ENCODE data around the gene YTHDC1.
"Not testable (repeated sequence)": the region's sequence is repeated elsewhere in the genome, so short reads cannot be mapped to it uniquely, and the experiment has no call there.

Gene YTHDC1

DNA sequence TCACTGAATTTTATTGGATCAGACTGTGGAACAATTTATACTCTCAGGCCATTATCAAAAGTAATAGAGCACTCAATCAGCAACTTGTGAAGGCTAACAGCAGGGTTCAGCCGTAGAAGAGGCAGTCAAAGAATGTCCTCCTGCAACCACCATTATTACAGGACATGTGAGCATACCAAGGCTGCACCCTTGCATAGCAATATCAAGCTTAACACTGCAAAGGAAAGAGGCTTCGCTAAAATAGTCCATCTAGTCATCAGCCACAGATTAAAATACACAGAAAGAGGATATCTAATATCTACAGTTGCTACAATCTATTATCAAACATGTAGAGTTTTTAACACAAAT lies 61.5 kb downstream of the YTHDC1 start:
- no peak for DNase-seq (ENCODE audit: low read depth)

DNA sequence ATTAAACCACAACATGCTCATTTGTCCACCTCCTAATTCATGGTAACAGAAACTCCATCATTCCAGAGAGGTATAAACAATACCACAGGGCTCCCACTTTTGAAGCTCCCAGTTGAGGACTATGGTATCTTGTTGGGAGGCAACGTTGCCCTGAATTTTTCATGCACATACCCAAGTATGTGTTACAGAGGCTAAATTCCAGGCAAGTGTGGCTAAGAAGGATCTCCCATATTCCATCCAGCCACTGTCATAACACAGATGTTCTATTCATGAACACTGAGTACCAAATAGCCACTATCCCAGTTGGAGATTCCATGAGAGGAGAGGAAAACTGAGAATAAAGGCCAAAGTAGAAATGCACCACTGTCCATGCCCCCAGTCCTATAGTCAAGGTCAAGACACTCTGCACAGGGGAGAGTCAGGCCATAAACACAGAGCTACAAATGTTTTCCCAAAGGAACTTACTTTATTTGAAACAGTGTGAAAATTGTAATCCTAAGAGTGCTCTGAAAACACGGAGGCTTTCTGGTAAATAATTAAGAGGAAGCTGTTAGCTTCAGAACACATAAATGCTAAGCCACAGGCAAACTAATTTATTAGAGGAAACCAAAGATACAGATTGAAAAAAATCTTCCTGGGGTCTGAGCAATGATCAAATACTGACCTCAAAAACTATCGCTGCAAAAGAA lies 62.0 kb downstream of the YTHDC1 start:
- no peak for DNase-seq (ENCODE audit: low read depth)

DNA sequence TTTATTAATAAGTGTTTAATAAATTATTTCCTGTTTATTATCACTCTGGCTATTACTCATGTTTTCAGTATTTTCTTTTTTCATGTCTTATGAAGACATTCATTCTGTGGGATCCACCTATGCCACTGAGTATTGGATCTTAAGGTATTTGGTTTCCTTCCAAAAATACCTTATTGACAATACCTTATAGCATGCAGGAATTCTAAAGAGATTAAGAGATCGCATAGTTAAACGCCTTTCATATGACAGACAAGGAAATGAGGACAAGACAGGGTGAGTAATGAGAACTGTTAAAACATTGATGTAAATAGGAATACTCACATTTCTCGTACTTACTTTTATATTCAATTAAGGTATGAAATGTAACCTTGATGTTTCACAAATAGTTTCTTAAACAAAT lies 66.2 kb downstream of the YTHDC1 start:
- DNase-seq (ENCODE audit: low read depth) = no peak

DNA sequence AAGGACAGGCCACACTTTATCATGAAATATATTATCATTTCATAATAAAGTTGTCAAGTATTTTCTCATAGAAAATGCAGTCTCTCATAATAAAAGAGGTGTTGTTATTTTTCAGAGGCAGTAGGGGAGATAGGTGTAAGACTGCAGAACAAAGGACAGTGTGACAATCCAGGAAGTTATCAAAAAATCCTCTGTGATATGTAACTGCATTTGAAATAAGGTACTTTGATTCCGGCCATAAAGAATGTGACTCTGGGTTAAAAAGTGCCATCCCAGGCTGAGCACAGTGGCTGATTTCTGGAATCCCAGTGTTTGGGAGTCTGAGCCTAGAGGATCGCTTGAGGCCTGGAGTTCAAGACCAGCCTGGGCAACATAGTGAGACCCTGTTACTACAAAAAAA lies 66.8 kb downstream of the YTHDC1 start:
- DNase-seq (ENCODE audit: low read depth) = no peak

DNA sequence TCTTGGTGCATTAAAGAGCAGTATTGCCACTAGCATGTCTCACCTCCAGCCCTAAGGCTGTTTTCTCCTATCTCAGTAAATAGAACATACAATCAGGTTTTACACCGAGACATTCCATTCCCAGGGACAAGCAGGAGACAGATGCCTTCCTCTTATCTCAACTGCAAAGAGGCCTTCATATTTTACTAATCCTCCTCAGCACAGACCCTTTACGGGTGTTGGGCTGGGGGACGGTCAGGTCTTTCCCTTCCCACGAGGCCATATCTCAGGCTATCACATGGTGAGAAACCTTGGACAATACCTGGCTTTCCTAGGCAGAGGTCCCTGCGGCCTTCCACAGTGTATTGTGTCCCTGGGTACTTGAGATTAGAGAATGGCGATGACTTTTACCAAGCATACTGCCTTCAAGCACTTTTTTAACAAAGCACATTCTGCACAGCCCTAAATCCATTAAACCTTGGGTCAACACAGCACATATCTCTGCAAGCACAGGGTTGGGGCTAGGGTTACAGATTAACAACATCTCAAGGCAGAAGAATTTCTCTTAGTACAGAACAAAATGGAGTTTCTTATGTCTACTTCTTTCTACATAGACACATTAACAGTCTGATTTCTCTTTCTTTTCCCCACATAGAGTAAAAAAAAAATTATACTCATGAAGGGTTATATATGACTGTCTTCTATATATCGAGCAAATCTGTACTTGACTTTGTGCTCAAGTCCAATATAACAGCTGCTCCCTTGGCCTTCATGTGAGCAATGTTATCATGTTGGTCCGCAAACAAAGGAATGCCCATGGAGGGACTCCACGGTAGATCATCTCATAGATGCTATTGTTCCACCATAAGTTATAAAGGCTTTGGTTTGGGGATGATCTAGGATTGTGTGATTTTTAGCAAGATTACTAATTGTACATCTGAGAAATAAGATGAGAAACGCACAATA lies 67.8 kb downstream of the YTHDC1 start:
- DNase-seq (ENCODE audit: low read depth) = not testable (repeated sequence)

DNA sequence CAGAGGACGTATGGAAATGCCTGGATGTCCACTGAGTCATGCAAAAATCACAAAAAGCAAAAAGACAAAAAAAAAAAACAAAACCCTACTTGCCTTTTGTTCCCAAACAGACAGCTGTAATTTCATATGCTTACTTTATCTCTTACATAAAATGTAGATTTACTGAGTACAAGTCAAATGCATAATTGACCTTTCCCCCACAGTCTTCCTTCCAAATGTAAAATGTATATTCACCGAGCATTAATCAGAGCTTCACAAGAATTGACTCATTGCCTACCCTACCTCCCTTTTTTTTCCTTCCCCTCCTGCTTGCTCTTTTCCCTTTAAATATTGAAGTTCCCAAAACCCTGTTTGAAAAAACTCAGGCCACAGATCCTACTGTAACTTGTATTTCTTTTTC lies 71.9 kb downstream of the YTHDC1 start:
- no peak for DNase-seq (ENCODE audit: low read depth)

DNA sequence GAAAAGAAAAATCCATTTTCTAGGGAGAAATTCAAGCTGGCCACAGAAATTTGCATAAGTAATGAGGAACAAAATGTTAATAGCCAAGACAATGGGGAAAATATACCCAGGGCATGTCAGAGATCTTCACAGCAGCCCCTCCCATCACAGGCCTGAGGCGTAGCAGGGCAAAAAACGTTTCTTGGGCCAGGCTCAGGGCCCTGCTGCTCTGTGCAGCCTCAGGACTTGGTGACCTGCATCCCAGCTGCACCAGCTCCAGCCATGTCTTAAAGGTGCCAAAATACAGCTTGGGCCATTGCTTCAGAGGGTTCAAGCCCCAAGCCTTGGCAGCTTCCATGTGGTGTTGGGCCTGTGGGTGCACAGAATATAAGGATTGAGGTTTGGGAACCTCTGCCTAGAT lies 72.3 kb downstream of the YTHDC1 start:
- DNase-seq (ENCODE audit: low read depth) = no peak

DNA sequence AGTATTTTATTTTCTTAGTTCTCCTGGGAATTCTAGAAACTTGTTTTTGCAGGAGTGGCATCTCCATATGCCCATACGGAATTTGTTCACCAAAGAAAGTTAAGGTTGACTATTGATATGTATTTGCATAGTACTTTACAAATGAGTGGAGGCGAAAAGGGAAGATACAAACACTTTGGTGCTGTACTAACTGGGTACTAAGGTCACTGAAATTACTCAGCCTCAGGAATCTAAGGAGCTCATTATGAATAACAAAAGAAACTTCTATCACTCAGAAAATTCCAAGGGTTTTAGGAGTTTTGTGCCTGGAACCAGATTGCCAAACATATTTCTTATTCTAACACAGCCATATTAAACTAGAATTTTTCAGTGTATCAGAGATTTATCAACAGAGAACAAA lies 77.0 kb downstream of the YTHDC1 start:
- no peak for DNase-seq (ENCODE audit: low read depth)

DNA sequence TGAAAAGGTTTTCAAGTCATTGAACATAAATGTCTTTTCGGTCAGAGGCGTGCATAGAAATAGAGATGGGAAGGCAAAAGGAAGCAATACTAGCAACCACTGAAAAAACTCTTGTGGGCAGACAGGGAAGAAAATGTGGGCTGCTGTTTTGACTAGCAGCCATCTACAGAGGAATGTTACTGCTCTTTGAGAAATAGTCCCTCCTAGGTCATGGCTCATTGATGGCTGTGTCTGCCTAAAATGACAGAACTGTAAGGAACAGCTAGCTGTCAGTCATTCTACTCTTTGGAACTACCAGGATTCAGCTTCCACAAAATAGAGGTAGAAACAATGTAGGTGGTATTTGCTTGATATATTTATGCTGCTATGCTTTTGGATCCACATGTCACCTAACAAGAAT lies 77.5 kb downstream of the YTHDC1 start:
- DNase-seq (ENCODE audit: low read depth) = no peak

DNA sequence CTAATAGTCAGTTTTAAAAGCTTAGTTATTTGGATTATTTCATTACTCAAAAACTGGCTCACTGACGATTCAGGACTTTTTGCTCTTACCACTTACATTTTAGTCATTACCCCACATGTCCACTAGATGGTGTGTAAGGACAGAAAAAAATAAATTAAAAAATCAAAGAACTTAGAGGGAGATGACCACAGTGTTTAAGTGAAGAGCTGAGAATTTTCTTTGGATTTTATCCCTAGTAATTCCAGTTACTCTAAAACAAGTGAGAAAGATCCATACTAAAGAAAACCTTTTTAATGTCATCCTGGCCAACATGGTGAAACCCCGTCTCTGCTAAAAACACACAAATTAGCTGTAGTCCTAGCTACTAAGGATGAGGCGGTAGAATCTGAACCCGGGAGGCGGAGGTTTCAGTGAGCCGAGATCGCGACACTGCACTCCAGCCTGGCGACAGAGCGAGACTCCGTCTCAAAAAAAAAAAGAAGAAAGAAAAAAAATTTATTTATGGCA lies 78.0 kb downstream of the YTHDC1 start:
- DNase-seq (ENCODE audit: low read depth) = no peak

DNA sequence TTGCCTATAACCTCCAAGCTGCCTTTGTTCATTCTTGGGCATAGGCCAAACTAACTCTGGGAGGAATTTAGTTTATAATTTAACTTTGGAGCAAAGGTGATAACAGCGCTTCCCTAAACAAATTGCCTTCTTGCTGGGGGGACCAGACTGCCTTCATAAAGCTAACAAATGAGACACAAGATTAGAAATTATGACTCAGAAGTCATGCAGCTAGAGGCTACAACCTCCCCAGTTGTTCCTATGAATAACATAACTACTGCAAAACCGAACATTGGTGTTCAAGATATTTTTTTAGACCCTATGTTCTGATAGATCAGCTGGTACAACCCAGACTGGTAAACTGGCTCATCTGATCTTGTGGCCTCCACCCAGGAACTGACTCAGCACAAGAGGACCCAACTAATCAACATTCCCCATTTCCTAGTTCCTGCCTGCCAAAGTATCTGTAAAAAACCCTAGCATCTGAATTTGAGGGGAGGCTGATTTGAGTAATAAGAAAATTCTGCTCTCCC lies 82.4 kb downstream of the YTHDC1 start:
- DNase-seq (ENCODE audit: low read depth) = no peak

DNA sequence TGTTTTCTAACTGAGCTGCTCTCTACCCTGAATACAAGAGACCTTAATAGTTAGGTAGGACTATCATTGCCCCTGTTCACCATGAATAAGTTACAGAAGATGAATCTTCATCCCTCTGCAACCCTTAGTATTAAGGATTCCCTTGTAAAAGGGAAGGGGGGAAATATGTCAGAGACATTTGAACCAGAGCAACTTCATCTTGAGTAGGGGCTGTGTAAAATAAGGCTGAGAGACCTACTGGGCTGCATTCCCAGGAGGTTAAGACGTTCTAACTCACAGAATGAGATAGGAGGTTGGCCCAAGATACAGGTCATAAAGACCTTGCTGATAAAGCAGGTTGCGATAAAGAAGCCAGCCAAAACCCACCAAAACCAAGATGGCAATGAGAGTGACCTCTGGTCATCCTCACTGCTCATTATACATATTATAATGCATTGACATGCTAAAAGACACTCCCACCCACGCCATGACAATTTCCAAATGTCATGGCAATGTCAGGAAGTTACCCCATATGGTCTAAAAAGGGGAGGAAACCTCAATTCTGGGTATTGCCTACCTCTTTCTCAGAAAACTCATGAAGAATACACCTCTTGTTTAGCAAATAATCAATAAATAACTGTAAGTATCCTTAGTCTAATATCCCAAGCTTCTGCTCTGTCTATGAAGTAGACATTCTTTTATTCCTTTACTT lies 84.9 kb downstream of the YTHDC1 start:
- DNase-seq (ENCODE audit: low read depth) = no peak
